ENCODE measurements around the gene RFX3. TPM values are rescaled to one million over a fixed set of nuclear protein-coding genes. Genes with fewer than 3 reads are reported as not detected.

Gene RFX3
- total and polyA plus RNA-seq, 2 of the 13 experiments (the other 11 are each of a cell fraction or from before 2014, with no cell fraction given), result 2.7 to 5.3 TPM

- no peak for TF ChIP-seq RNF219 (CRISPR knock-in tag; IDR thresholded peaks at IDR 0.05)
- TF ChIP-seq FOSL1 (CRISPR knock-in tag; IDR thresholded peaks at IDR 0.05; ENCODE audit: borderline replicate concordance), result peak; percentile 59; the same call in 1 of the 2 replicates
- no peak for TF ChIP-seq ATF6 (CRISPR knock-in tag; conservative IDR thresholded peaks at IDR 0.05)
- TF ChIP-seq PREB (CRISPR knock-in tag; IDR thresholded peaks at IDR 0.05), result no peak
- TF ChIP-seq ZNF143 (CRISPR knock-in tag; IDR thresholded peaks at IDR 0.05), result no peak
- 0 out of 2 replicates have a peak, but pooled peaks have one; percentile 33 for TF ChIP-seq JUN (CRISPR knock-in tag; IDR thresholded peaks at IDR 0.05)
- no peak for TF ChIP-seq MED8 (CRISPR knock-in tag; IDR thresholded peaks at IDR 0.05; ENCODE audit: insufficient replicate concordance)
- no peak for TF ChIP-seq NR0B2 (CRISPR knock-in tag; IDR thresholded peaks at IDR 0.05)
- TF ChIP-seq SRSF1 (optimal IDR thresholded peaks at IDR 0.05; ENCODE audit: low read depth, low read length), result no peak
- TF ChIP-seq ZFP91 (CRISPR knock-in tag; IDR thresholded peaks at IDR 0.05; ENCODE audit: borderline replicate concordance), result no peak
- 0 out of 2 replicates have a peak, but pooled peaks have one; percentile 21 for TF ChIP-seq TFE3 (CRISPR knock-in tag; IDR thresholded peaks at IDR 0.05)
- TF ChIP-seq MATR3 (CRISPR knock-in tag; IDR thresholded peaks at IDR 0.05), result no peak
- no peak for TF ChIP-seq STAT5B (CRISPR knock-in tag; IDR thresholded peaks at IDR 0.05)
- no peak for TF ChIP-seq GABPB1 (CRISPR knock-in tag; IDR thresholded peaks at IDR 0.05)
- no peak for TF ChIP-seq PAXIP1 (CRISPR knock-in tag; conservative IDR thresholded peaks at IDR 0.05)
These were observed 50.3 kb downstream of the RFX3 start (continued) for GRCh38 chr9:3475300-3476020.

Data from HepG2 (cell line).